ENCODE results near the gene SETD5.

Gene SETD5

GRCh38 chr3:9452417-9452816 lies 55.0 kb downstream of the SETD5 start:
- Histone ChIP-seq H3K36me3 (ENCODE audit: control insufficient read depth, insufficient read depth, low read length) (peaks cover 6% of the 10 kb centered on the region), H3K4me3 (replicated peaks; ENCODE audit: low read depth, low read length) (no peak overlapping the region), H3K27me3 (replicated peaks; ENCODE audit: control insufficient read depth, insufficient read depth, low read length) (no peaks in the 10 kb centered on the region)
- DNase-seq (ENCODE audit: extremely low read depth, insufficient read length): no peak
- no peak for TF ChIP-seq CTCF (IDR thresholded peaks at IDR 0.05; ENCODE audit: insufficient read depth, low read length, poor library complexity, severe bottlenecking)

GRCh38 chr3:9455596-9456131 lies 58.2 kb downstream of the SETD5 start:
- peaks cover 6% of the 10 kb centered on the region; the same call in 1 of the 2 replicates for H3K36me3 ChIP-seq (ENCODE audit: control insufficient read depth, insufficient read depth, low read length)
- no peak for DNase-seq (ENCODE audit: extremely low read depth, insufficient read length)
- no peaks in the 10 kb centered on the region for H3K27me3 ChIP-seq (replicated peaks; ENCODE audit: control insufficient read depth, insufficient read depth, low read length)
- H3K4me3 ChIP-seq (replicated peaks; ENCODE audit: low read depth, low read length): no peak overlapping the region
- no peak for TF ChIP-seq CTCF (IDR thresholded peaks at IDR 0.05; ENCODE audit: insufficient read depth, low read length, poor library complexity, severe bottlenecking)

GRCh38 chr3:9467451-9467850 lies 70.0 kb downstream of the SETD5 start:
- H3K36me3 ChIP-seq (ENCODE audit: control insufficient read depth, insufficient read depth, low read length): peaks cover 38% of the 10 kb centered on the region
- TF ChIP-seq CTCF (IDR thresholded peaks at IDR 0.05; ENCODE audit: insufficient read depth, low read length, poor library complexity, severe bottlenecking): no peak

GRCh38 chr3:9468460-9468859 lies 71.0 kb downstream of the SETD5 start:
- no peak for TF ChIP-seq CTCF (IDR thresholded peaks at IDR 0.05; ENCODE audit: insufficient read depth, low read length, poor library complexity, severe bottlenecking)

More at GRCh38 chr3:9467451-9467850, 70.0 kb downstream of the SETD5 start:
- Histone ChIP-seq H3K4me3 (replicated peaks; ENCODE audit: low read depth, low read length) (no peak overlapping the region), H3K27me3 (replicated peaks; ENCODE audit: control insufficient read depth, insufficient read depth, low read length) (no peaks in the 10 kb centered on the region)
- no peak for DNase-seq (ENCODE audit: extremely low read depth, insufficient read length)

GRCh38 chr3:9469986-9470385 lies 72.6 kb downstream of the SETD5 start:
- Histone ChIP-seq H3K27me3 (replicated peaks; ENCODE audit: control insufficient read depth, insufficient read depth, low read length) (no peaks in the 10 kb centered on the region), H3K4me3 (replicated peaks; ENCODE audit: low read depth, low read length) (no peak overlapping the region), H3K36me3 (ENCODE audit: control insufficient read depth, insufficient read depth, low read length) (peaks cover 43% of the 10 kb centered on the region)
- no peak for DNase-seq (ENCODE audit: extremely low read depth, insufficient read length)
- TF ChIP-seq CTCF (IDR thresholded peaks at IDR 0.05; ENCODE audit: insufficient read depth, low read length, poor library complexity, severe bottlenecking): no peak

More at GRCh38 chr3:9468460-9468859, 71.0 kb downstream of the SETD5 start:
- no peak for DNase-seq (ENCODE audit: extremely low read depth, insufficient read length)
- H3K4me3 ChIP-seq (replicated peaks; ENCODE audit: low read depth, low read length): no peak overlapping the region
- no peaks in the 10 kb centered on the region for H3K27me3 ChIP-seq (replicated peaks; ENCODE audit: control insufficient read depth, insufficient read depth, low read length)
- H3K36me3 ChIP-seq (ENCODE audit: control insufficient read depth, insufficient read depth, low read length): peaks cover 40% of the 10 kb centered on the region

Measured in GM06990 (cell line).